Neutrophil (primary cell): ENCODE data around the gene ESAM.

Source experiments
- H3K27ac ChIP-seq: fragments of 200-600 bp; sonication (generic); 2 replicates; pipeline ENCODE4 v1.5.1; 2016; ENCODE audit warnings: mild to moderate bottlenecking, moderate library complexity
- H3K27me3 ChIP-seq: fragments of 200-600 bp; sonication (generic); 2 replicates; pipeline ENCODE4 v1.6.0; 2016; ENCODE audit warnings: mild to moderate bottlenecking
- H3K36me3 ChIP-seq: fragments of 200-600 bp; sonication (generic); 2 replicates; pipeline ENCODE4 v1.5.1; 2017
- H3K4me1 ChIP-seq, 2 experiments: fragments of 200-600 bp in 1 of 2; sonication (generic) in 1 of 2; 1 replicate in 1 of 2; 2 replicates in 1 of 2; pipeline versions ENCODE4 v1.5.1 to v1.6.1; 2013 to 2016; ENCODE audit warnings: low read depth in 1 of 2, low read length in 1 of 2, mild to moderate bottlenecking in 1 of 2, moderate library complexity in 1 of 2; ENCODE audit not compliant: control insufficient read depth in 1 of 2, insufficient read depth in 1 of 2
- H3K4me3 ChIP-seq, 2 experiments: fragments of 200-600 bp in 1 of 2; sonication (generic) in 1 of 2; 1 replicate in 1 of 2; 2 replicates in 1 of 2; pipeline ENCODE4 v1.5.1; 2013 to 2016; ENCODE audit warnings: low read depth in 1 of 2, low read length in 1 of 2, mild to moderate bottlenecking in 1 of 2, moderate library complexity in 1 of 2
- H3K9me3 ChIP-seq: fragments of 200-600 bp; sonication (generic); 2 replicates; pipeline ENCODE4 v1.5.1; 2016
- TF ChIP-seq, protein P1 (sequence below): fragments of 200-600 bp; sonication (generic); IDR thresholded peaks from 2 replicates; pipeline ENCODE4 v1.5.1; 2016; ENCODE audit warnings: antibody characterized with exemption

Gene ESAM

GRCh38 chr11:124801636-124802312 is 39.7 kb upstream of the ESAM start:
- H3K27ac ChIP-seq: no peak overlapping the region
- no peaks in the 10 kb centered on the region for H3K36me3 ChIP-seq
- H3K27me3 ChIP-seq: peaks cover 97% of the 10 kb centered on the region
- peaks cover 16 to 17% of the 10 kb centered on the region in 2 experiments for H3K4me1 ChIP-seq
- no peaks in the 10 kb centered on the region for H3K9me3 ChIP-seq
- H3K4me3 ChIP-seq: no peak overlapping the region
- TF ChIP-seq, protein P1, sequence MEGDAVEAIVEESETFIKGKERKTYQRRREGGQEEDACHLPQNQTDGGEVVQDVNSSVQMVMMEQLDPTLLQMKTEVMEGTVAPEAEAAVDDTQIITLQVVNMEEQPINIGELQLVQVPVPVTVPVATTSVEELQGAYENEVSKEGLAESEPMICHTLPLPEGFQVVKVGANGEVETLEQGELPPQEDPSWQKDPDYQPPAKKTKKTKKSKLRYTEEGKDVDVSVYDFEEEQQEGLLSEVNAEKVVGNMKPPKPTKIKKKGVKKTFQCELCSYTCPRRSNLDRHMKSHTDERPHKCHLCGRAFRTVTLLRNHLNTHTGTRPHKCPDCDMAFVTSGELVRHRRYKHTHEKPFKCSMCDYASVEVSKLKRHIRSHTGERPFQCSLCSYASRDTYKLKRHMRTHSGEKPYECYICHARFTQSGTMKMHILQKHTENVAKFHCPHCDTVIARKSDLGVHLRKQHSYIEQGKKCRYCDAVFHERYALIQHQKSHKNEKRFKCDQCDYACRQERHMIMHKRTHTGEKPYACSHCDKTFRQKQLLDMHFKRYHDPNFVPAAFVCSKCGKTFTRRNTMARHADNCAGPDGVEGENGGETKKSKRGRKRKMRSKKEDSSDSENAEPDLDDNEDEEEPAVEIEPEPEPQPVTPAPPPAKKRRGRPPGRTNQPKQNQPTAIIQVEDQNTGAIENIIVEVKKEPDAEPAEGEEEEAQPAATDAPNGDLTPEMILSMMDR: no peak

GRCh38 chr11:124801014-124801413 is 38.9 kb upstream of the ESAM start:
- Histone ChIP-seq H3K9me3 (no peaks in the 10 kb centered on the region), H3K27ac (no peak overlapping the region), H3K36me3 (no peaks in the 10 kb centered on the region), H3K27me3 (peaks cover 94% of the 10 kb centered on the region), H3K4me3 (peak overlapping the region; percentile 81 to 94), H3K4me1 (peaks cover 16 to 17% of the 10 kb centered on the region in 2 experiments)
- TF ChIP-seq, protein P1: no peak

GRCh38 chr11:124800226-124800929 is 38.3 kb upstream of the ESAM start, which contains the start of gene MSANTD2:
TSS of gene MSANTD2 (minus strand) at chr11:124800406. CDS start at chr11:124800380, 26 bp downstream.
- Histone ChIP-seq H3K36me3 (no peaks in the 10 kb centered on the region), H3K27ac (peak within 1 kb of the TSS; percentile 56), H3K27me3 (peaks cover 91% of the 10 kb centered on the region), H3K4me3 (peak within 1 kb of the TSS; percentile 81 to 94), H3K9me3 (no peaks in the 10 kb centered on the region), H3K4me1 (peaks cover 16 to 17% of the 10 kb centered on the region in 2 experiments)
- TF ChIP-seq, protein P1: no peak

DNA sequence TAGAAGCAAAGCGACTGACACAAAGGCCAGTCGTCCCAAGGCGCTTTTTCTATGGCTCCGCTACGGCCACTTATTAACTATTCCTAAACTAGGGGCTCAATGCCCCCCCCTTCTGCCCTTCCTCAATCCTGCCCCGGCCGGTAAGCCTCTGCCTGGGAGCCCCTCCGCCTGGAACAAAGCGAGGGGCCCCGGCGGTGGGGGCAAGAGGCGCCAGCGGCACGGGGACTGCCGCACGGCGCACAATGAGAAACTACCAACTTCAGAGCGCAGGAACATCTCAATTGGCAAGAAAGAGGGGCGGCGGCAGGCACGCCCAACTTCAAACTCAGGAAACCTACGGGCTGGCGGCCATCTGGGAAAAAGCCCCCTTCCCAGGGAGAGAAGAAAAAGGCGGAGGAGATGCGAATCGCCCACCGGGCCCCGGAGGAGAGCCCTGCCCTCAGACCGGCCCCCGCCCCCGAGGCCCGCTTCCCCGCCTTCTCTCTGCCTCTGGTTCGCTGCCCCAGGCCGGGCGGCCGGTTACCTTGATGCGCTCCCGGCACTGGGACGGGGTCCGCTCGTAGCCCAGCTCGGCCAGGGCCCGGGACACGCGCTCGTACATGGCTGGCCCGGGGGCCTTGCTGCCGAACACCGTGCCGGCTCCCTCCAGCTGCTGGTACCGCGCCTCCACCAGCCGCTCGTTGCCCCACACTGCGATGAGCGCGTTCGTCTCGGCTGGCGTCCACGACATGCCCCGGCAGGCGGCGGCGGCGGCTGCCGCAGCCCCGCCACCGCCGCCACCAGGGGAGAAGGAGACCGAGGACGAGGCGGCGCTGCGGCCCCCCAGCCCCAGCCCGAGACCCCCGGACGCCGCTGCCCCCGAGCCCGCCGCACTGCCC is 37.5 kb upstream of the ESAM start:
- Histone ChIP-seq H3K27me3 (peaks cover 83% of the 10 kb centered on the region), H3K9me3 (no peaks in the 10 kb centered on the region), H3K27ac (peak overlapping the region; percentile 56), H3K36me3 (no peaks in the 10 kb centered on the region), H3K4me1 (peaks cover 16 to 17% of the 10 kb centered on the region in 2 experiments), H3K4me3 (peak overlapping the region; percentile 81 to 94)
- TF ChIP-seq, protein P1: no peak

- H3K9me3 ChIP-seq: no peaks in the 10 kb centered on the region
- H3K27ac ChIP-seq: no peak overlapping the region
- peaks cover 16 to 17% of the 10 kb centered on the region in 2 experiments for H3K4me1 ChIP-seq
- H3K36me3 ChIP-seq: no peaks in the 10 kb centered on the region
- TF ChIP-seq, protein P1: no peak
- peak overlapping the region; percentile 81 to 94 for H3K4me3 ChIP-seq
- peaks cover 77% of the 10 kb centered on the region for H3K27me3 ChIP-seq
Observed at GRCh38 chr11:124798991-124799347, 36.9 kb upstream of the ESAM start.
